ENCODE data around the gene BSCL2.
A peak's percentile ranks its signal among the peaks of the same experiment; 100 is the strongest.
"Not testable (repeated sequence)": the region's sequence is repeated elsewhere in the genome, so short reads cannot be mapped to it uniquely, and the experiment has no call there.

The BSCL2 gene

DNA sequence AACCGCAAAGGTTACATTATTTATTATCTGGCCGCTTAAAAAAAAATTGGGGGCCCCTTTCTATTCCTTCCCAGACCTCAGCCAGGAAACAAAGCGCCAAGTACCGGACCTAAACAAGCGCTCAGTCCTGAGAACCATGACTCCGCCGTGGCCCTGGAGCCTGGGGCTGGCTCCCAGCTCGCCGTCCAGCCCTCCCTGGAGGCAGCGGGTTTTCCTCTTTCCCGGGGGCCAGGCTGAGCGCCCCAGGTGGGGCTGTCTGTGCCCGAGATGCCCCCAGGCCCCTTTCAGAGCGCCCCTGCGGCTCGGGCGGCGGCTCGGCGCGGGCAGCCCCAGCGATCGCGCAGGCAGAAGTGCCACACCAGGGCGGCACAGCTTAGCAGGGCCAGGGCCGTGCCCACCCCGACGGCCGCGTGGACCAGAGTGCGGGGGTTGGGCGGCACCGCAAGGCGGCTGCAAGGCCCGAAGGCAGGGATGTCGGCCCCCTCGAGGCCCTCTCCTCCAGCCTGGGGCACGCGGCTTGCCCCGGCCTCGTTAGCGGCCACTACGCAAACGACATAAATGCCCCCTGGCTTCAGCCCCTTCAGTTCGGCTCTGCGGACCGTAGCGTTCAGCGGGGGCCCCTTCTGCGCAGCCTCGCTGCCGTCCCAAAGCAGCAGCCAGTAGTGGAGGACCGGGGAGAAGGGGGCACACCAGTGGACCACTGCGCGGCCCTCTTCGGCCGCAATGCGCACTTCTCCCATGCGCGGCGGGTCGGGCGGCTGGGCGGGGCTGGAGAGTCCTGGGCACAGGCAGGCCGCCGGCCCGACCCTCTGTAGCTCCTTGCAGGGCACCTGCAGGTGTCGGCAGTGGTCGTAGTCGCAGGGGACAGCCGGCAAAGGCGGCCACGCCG lies 19.5 kb downstream of the BSCL2 start:
- no peak for DNase-seq (ENCODE audit: low spot score)

- DNase-seq (ENCODE audit: low spot score), result no peak
These were observed 24.7 kb downstream of the BSCL2 start for GRCh38 chr11:62682518-62682917.

- DNase-seq (ENCODE audit: low spot score), result peak; percentile 91
These were observed 26.4 kb downstream of the BSCL2 start for GRCh38 chr11:62680825-62681240.

DNA sequence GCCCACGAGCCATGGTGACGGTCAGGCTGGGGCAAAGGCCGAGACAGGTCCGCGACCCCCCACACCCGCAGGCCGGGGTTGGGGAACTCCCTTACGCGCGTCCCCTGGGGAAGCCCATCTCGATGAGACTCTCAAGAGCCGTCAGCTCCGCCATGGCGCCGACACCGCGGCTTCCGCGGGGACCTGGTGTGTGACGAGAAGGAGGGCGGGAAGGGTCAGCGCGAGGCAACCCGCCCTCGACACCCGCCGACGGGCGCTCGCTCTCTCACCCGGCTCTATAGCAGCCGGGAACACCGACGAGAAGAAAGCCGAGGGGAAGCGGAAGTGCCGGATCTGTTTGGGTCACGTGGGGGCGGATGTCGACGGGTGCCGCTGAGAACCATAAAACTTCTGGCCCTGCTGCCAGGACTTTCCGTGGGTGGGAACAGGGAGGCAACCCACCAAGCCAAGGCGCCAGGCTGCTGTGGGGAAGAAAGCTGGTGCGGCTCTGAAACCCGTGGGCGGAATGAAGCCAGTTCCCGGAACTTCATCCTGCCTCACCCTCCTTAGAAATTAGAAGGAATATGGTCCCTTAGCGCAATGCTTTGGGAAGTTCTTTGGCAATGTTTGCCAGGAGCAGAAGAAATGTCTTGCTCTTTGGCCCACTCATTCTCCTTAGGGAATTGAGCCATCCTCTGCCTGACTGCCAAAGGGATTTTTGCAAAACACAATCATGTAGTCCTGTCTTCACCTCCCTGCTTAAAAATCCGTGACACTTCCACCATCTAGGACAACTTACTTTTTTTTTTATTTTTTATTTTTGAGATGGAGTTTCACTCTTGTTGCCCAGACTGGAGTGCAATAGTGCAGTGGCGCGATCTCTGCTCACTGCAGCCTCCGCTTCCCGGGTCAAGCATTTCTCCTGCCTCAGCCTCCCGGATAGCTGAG lies 28.2 kb downstream of the BSCL2 start, which contains the start of gene UBXN1:
TSS of gene UBXN1 (minus strand) at position 304 of the 927 bp plus-strand sequence. CDS start at position 154, 150 bp downstream.
- DNase-seq (ENCODE audit: low spot score), result peak; percentile 93

- DNase-seq (ENCODE audit: low spot score), result no peak
These were observed 28.8 kb downstream of the BSCL2 start for GRCh38 chr11:62678433-62678769.

- DNase-seq (ENCODE audit: low spot score), result no peak
These were observed 29.5 kb downstream of the BSCL2 start for GRCh38 chr11:62677714-62678113.

- no peak for DNase-seq (ENCODE audit: low spot score)
These were observed 30.1 kb downstream of the BSCL2 start for GRCh38 chr11:62677156-62677555.

DNA sequence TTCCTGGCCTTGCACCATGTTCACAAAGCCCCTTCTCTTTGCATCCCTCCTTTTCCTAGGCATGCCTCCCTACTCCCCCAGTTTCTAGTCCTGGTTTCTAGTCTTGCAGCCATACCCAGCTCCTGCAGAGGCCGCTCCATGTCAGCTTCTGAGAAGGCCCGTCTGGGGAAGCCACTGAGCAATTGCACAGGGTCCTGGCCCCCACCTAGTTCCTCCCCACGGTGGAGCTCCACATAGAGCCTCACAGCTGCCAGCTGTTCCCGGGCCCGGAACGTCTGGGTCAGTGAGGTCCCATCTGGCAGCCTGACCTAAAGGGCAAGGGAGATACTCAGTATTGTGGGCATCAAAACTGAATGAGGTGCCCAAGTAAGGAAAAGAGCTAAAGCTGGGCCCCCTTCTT lies 30.5 kb downstream of the BSCL2 start:
- DNase-seq (ENCODE audit: low spot score), result no peak

DNA sequence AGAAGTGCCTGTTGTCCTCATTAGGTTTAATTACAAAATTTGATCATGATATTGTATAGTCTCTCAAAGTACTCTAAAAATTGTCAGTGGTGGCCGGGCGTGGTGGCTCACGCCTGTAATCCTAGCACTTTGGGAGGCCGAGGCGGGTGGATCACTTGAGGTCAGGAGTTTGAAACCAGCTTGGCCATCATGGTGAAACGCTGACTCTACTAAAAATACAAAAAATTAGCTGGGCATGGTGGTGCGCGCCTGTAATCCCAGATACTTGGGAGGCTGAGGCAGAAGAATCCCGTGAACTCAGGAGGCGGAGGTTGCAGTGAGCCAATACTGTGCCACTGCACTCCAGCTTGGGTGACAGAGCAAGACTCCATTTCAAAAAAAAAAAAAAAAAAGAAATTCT lies 31.8 kb downstream of the BSCL2 start:
- DNase-seq (ENCODE audit: low spot score), result not testable (repeated sequence)

GRCh38 chr11:62673196-62673525 lies 34.1 kb downstream of the BSCL2 start:
- DNase-seq (ENCODE audit: low spot score), result peak; percentile 57

GRCh38 chr11:62671608-62672389 lies 35.4 kb downstream of the BSCL2 start, which contains the start of the genes LBHD1 and UQCC3:
Gene LBHD1, minus strand, starts transcription at chr11:62672267. Its CDS starts 2,236 bp downstream, at chr11:62670031.
Gene UQCC3, plus strand, starts transcription at chr11:62671673. Its CDS starts 73 bp downstream, at chr11:62671746.
- DNase-seq (ENCODE audit: low spot score), result peak; percentile 92

DNA sequence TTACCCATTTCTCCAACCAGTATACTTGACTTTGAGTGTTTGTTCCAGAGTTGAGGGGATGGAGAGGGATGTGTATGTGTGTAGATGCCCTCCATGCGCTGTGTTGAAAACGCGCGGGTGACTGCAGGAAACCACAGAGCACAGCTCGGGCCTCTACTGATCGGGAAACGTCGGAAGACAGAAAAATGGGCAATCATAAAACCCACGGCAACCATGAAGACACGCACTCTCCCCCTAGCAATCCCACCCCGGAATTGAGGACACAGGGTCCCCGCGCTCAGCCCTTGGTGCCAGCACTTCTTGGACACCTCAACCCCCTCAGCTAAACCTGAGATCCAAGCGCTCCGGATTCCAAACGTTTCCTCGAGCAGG lies 36.0 kb downstream of the BSCL2 start:
- DNase-seq (ENCODE audit: low spot score), result peak; percentile 52

GRCh38 chr11:62669420-62670161 lies 37.6 kb downstream of the BSCL2 start:
- DNase-seq (ENCODE audit: low spot score), result peak; percentile 57

GRCh38 chr11:62667460-62667859 lies 39.8 kb downstream of the BSCL2 start:
- no peak for DNase-seq (ENCODE audit: low spot score)

DNA sequence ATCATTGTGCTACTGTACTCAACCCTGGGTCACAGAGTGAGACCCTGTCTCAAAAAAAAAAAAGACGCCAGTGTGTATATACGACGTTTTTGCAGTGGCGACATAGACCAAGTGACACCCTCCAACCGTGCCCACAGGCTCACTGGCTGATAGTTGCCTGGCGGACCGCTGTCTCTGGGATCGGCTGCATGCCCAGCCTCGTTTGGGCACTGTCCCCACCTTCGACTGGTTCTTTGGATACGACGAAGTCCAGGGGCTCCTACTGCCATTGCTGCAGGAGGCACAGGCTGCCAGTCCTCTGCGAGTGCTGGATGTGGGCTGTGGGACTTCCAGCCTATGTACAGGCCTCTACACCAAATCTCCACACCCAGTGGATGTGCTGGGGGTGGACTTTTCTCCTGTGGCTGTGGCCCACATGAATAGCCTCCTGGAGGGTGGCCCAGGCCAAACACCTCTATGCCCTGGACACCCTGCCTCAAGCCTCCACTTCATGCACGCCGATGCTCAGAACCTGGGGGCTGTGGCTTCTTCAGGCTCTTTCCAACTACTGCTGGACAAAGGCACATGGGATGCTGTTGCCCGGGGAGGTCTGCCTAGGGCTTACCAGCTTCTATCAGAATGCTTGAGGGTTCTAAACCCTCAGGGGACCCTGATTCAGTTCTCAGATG lies 40.8 kb downstream of the BSCL2 start:
- no peak for DNase-seq (ENCODE audit: low spot score)

DNA sequence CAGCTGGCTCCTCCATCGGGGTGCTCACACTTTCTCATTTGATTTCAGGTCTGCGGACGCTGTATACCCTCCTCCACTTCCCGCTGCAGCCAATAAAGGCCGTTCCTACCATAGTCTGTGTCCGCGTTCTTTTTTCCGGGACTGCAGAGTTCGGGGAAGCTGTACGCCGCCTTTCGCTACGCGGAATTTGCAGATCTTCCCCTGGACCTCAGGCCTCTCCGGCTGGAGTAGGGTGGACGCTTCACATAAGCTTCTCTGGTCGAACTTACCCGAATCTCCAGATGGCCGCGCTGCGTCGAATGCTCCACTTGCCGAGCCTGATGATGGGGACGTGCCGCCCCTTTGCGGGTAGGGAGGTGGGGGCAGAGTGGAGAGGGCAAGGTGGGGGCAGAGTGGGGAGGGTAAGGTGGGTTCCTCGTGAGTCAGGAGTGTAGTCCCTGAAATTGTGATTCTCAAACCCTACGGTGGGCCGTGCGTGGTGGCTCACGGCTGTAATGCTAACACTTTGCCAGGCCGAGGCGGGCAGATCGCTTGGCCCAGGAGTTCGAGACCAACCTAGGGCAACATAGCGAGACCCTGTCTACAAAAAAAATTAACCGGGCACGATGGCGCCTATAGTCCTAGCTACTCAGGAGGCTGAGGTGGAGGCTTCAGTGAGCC lies 41.5 kb downstream of the BSCL2 start:
- peak; percentile 70 for DNase-seq (ENCODE audit: low spot score)

- peak; percentile 92 for DNase-seq (ENCODE audit: low spot score)
These were observed 42.1 kb downstream of the BSCL2 start, which contains the start of the genes C11orf98 and CSKMT for GRCh38 chr11:62665075-62665598. Gene C11orf98, minus strand, starts transcription at chr11:62665210. Its CDS starts 41 bp downstream, at chr11:62665169. Gene CSKMT, plus strand, starts transcription at chr11:62665312. Its CDS starts 568 bp downstream, at chr11:62665880.

GRCh38 chr11:62664405-62665074 lies 42.7 kb downstream of the BSCL2 start:
- peak; percentile 70 for DNase-seq (ENCODE audit: low spot score)

Measured in RKO (cell line).